ENCODE results near the gene TTLL8. TPM values are rescaled to one million over a fixed set of nuclear protein-coding genes. Genes with fewer than 3 reads are reported as not detected.

Gene TTLL8
- total and polyA plus RNA-seq, 2 of the 8 experiments (the other 6 are each of a cell fraction or from before 2014, with no cell fraction given), result not detected

GRCh38 chr22:50000587-50001387, 57.3 kb downstream of the TTLL8 start:
- TF ChIP-seq RFX5 (IDR thresholded peaks at IDR 0.05; ENCODE audit: borderline replicate concordance, low read depth, low read length), result no peak
- no peak for TF ChIP-seq POLR2A (IDR thresholded peaks at IDR 0.05; ENCODE audit: control extremely low read depth in 1 of 2, low read depth in 2 of 2, low read length in 2 of 2)
- TF ChIP-seq MAX (IDR thresholded peaks at IDR 0.05), result no peak
- no peak for TF ChIP-seq SUZ12 (IDR thresholded peaks at IDR 0.05; ENCODE audit: low read length)
- TF ChIP-seq GABPA (IDR thresholded peaks at IDR 0.05; ENCODE audit: borderline replicate concordance, insufficient read depth, low read length), result no peak
- TF ChIP-seq YY1 (IDR thresholded peaks at IDR 0.05; ENCODE audit: low read depth, low read length), result no peak
- no peak for TF ChIP-seq SIRT6 (IDR thresholded peaks at IDR 0.05; ENCODE audit: low read length)
- no peak for TF ChIP-seq ZNF274 (IDR thresholded peaks at IDR 0.05; ENCODE audit: borderline replicate concordance, extremely low read depth, low read length)
- TF ChIP-seq TAF7 (optimal IDR thresholded peaks at IDR 0.05; ENCODE audit: borderline replicate concordance, low read depth, low read length), result no peak
- TF ChIP-seq CBX5 (IDR thresholded peaks at IDR 0.05; ENCODE audit: low read depth, low read length), result no peak
- no peak for TF ChIP-seq JUN (IDR thresholded peaks at IDR 0.05; ENCODE audit: low read depth, low read length)
- Histone ChIP-seq H3K4me2 (ENCODE audit: insufficient read depth in 1 of 2, low read depth in 2 of 2, low read length in 2 of 2) (peak overlapping the region; percentile 56 to 85; a peak in 2 of 4 replicates), H4K5ac (ENCODE audit: insufficient read length, low read depth, low read length) (no peak overlapping the region), H2BK120ac (replicated peaks; ENCODE audit: low read depth, low read length) (no peak overlapping the region), H3K27ac (ENCODE audit: low read depth, low read length) (no peak overlapping the region), H3K27me3 (replicated peaks in 1 of 4; ENCODE audit: control insufficient read depth in 3 of 4, extremely low read depth in 1 of 4, insufficient read depth in 3 of 4, low read length in 3 of 4) (peaks cover 10 to 22% (median 12%) of the 10 kb centered on the region in 4 experiments; a peak in 6 of 7 replicates), H3K79me1 (ENCODE audit: low read depth, low read length) (no peaks in the 10 kb centered on the region), H3K23ac (ENCODE audit: insufficient read length) (no peak overlapping the region), H2AFZ (ENCODE audit: low read length) (no peak overlapping the region), H3K36me3 (ENCODE audit: control insufficient read depth in 2 of 4, insufficient read depth in 4 of 4, low read length in 3 of 4) (no peaks in the 10 kb centered on the region), H3K56ac (replicated peaks; ENCODE audit: insufficient read length, low read depth, low read length) (no peak overlapping the region), H2BK5ac (ENCODE audit: low read depth, low read length) (no peak overlapping the region; the same call in 1 of the 2 replicates), H4K91ac (replicated peaks; ENCODE audit: insufficient read length, low read length) (peak overlapping the region; percentile 27), H3K23me2 (ENCODE audit: low read depth, low read length) (peaks cover 13% of the 10 kb centered on the region), H2BK20ac (ENCODE audit: low read length) (no peak overlapping the region), H2BK15ac (ENCODE audit: low read length) (no peak overlapping the region), H3K4ac (replicated peaks; ENCODE audit: insufficient read length, low read depth, low read length) (no peak overlapping the region), H3K4me3 (ENCODE audit: extremely low read depth in 1 of 4, insufficient read depth in 2 of 4, low read depth in 3 of 4, low read length in 4 of 4) (no peak overlapping the region), H3K9ac (replicated peaks in 1 of 4; ENCODE audit: extremely low read depth in 1 of 4, low read depth in 3 of 4, low read length in 3 of 4) (no peak overlapping the region), H3K4me1 (replicated peaks in 1 of 4; ENCODE audit: control insufficient read depth in 3 of 4, insufficient read depth in 4 of 4, low read length in 3 of 4) (peaks cover 0 to 15% (median 8%) of the 10 kb centered on the region in 4 experiments; a peak in 5 of 7 replicates), H4K20me1 (replicated peaks in 1 of 2; ENCODE audit: control insufficient read depth in 1 of 2, insufficient read depth in 2 of 2, low read length in 2 of 2) (peaks cover 2 to 13% of the 10 kb centered on the region in 2 experiments), H2BK12ac (ENCODE audit: low read depth, low read length) (0 out of 2 replicates have a peak overlapping the region, but pooled peaks have one; percentile 50), H3K79me2 (ENCODE audit: control insufficient read depth in 1 of 2, insufficient read depth in 2 of 2, low read length in 2 of 2) (no peaks in the 10 kb centered on the region), H3K14ac (ENCODE audit: insufficient read length) (no peak overlapping the region), H2AK5ac (ENCODE audit: low read depth, low read length) (0 out of 2 replicates have a peak overlapping the region, but pooled peaks have one; percentile 24), H3K18ac (ENCODE audit: extremely low read depth, low read length) (no peak overlapping the region), H4K8ac (ENCODE audit: extremely low read depth, insufficient read depth, low read length) (peak overlapping the region; percentile 59; the same call in 1 of the 2 replicates), H3K9me3 (ENCODE audit: insufficient read depth in 2 of 2, low read depth in 1 of 2, low read length in 1 of 2) (no peaks in the 10 kb centered on the region)
- 84% methylated on average over 26 of the region's 32 CpGs; no CpG with 5 or more reads in 1 of the 2 experiments for WGBS, 2 experiments (ENCODE audit: extremely low coverage in 1 of 2, insufficient coverage in 1 of 2, insufficient read length in 1 of 2, insufficient replicate concordance in 2 of 2, low coverage in 1 of 2, low lambda C conversion rate in 2 of 2, missing lambda C conversion rate in 1 of 2)
- DNase-seq (ENCODE audit: low read depth in 1 of 2, low spot score in 2 of 2) (no peak), FAIRE-seq (no peak)
- POLR2A ChIA-PET (ENCODE audit: partially characterized antibody), result interaction anchor here (0.9 kb wide), 1 partner anchor 13 kb away, joined by 4 read pairs; no protein-coding TSS in a partner anchor
- CTCF ChIA-PET (ENCODE audit: partially characterized antibody), result interaction anchor here (1.0 to 2.5 kb wide), 4 partner anchors 8 to 30 kb away, joined by 4 to 6 read pairs (median 4); no protein-coding TSS in a partner anchor

Data from H1 (cell line).